SKM-1 treated with dmso at 0.1 percent for 144 hours (cell line): ENCODE measurements around the gene ACACB.
A peak's percentile ranks its signal among the peaks of the same experiment; 100 is the strongest.

Experiments used
- DNase-seq: peaks from one replicate; lab custom pipeline; 2025; ENCODE audit not compliant: unreplicated experiment; lab: John Stamatoyannopoulos, UW

The ACACB gene

DNA sequence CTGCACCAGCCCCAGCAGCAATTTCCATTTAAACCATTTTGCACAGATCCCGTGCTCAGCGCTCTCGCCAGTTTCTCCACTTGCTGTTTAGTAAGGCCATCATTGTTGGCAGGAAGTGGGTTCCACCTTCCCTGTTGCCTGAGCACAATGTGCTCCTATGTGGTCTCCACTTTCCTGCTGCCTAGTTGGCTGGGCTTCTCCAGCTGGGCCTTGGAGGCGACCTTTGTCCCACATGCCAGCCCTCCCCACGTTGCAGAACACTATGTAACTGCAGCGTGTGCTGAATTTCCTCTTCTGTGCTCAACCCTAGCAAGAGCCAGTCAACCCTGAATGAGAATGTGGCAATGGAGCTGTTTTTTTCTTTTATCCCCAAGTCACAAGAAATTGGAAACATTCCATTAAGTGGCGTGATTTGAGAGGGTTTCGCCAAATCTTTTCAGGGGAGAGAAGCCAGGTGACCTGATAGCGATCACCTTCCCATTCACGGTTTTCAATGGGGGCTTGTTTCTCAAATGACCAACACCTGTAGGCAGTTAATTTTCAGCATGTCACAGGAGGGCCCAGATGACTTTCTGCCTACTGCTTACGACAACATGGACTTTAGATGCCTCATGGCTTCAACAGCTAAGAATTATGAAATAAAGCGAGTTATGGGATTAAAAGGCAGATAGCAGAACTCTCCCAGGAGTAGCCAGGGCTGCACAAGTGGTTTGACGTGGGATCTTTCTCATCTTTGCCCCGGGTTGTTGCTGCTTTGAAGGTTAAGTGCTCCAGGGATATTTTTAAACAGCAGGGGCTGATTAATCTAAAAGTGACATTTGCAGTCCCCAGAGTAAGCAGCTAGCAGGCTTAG is at the start of gene ACACB:
Gene ACACB (plus strand): TSS at position 830 of the 853 bp plus-strand sequence. CDS start 22,819 bp downstream, outside the sequence.
- DNase-seq, result no peak

- DNase-seq, result no peak
Measured at GRCh38 chr12:109069307-109070271, 46.8 kb upstream of the ACACB start.

DNA sequence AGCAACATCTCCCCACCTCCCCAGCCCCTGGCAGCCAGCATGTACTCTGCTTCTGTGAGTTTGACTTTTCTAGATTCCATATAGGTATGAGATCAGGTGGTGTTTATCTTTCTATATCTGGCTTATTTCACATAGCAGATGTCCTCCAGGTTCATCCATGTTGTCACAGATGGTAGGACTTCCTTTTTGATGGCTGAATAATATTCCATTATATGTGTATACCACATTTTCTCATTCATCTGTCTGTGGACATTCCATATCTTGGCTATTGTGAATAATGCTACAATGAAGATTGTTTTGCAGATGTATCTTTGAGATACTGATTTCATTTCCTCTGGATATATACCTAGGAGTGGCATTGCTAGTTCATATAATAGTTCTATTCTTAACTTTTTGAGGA is 41.5 kb upstream of the ACACB start:
- DNase-seq, result no peak

DNA sequence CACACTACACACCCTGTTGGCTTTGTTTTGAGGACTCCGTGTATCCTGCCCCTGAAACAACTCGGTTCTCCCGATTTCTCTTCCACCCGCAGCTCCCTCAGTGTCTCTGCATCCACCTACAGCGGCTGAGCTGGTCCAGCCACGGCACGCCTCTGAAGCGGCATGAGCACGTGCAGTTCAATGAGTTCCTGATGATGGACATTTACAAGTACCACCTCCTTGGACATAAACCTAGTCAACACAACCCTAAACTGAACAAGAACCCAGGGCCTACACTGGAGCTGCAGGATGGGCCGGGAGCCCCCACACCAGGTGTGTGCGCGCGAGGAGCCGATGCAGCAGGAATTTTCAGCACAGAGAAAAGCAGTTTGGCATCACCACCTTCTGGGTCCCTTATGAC is 33.6 kb upstream of the ACACB start:
- DNase-seq, result no peak

GRCh38 chr12:109084425-109084824 is 32.0 kb upstream of the ACACB start:
- no peak for DNase-seq

- DNase-seq, result no peak
Measured at GRCh38 chr12:109085590-109085989, 30.8 kb upstream of the ACACB start.

DNA sequence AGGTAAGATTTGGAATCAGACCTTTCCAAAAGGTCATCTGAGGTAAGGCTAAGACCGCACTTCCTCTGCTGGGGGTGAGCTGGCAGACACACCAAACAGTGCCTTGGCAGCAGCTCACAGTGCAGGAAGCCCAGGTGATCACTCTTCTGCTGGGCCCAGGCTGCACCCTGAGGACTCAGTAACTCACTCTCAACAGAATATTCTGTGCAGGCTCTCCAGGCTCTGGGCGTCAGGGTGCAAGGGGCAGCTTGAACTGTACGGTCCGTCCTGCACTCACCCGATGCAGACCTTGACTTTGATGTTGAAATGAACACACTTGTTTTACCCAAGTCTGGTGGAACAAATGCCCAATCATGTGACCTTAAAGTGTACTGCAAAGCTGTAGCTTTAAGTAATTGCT is 29.1 kb upstream of the ACACB start:
- no peak for DNase-seq

- no peak for DNase-seq
Measured at GRCh38 chr12:109088818-109089217, 27.6 kb upstream of the ACACB start.

DNA sequence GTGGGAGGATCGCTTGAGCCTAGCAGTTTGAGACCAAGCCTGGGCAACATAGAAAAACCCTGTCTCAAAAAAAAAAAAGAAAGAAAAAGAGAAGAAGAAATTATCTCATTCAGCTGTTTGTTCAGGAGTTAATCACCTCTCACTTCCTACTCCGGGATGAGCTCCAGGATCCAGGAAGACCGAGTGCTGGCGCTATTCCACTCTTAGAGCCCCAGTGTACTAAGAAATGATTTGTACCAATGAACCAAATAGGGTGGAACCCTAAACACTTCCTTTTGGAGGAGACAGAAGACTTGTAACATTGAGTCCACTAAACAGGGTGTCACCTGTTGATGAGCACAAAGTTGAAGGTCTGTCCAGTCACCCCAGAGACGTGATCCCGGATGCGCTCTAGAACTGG is 26.7 kb upstream of the ACACB start:
- no peak for DNase-seq

GRCh38 chr12:109092497-109093021 is 23.8 kb upstream of the ACACB start:
- DNase-seq, result no peak

- peak; percentile 56 for DNase-seq
Measured at GRCh38 chr12:109093022-109093918, 23.1 kb upstream of the ACACB start, which contains the start of gene ALKBH2. Gene ALKBH2, minus strand, starts transcription at chr12:109093472. Its CDS starts 686 bp downstream, at chr12:109092786.

GRCh38 chr12:109097140-109097434 is 19.3 kb upstream of the ACACB start:
- DNase-seq, result no peak

DNA sequence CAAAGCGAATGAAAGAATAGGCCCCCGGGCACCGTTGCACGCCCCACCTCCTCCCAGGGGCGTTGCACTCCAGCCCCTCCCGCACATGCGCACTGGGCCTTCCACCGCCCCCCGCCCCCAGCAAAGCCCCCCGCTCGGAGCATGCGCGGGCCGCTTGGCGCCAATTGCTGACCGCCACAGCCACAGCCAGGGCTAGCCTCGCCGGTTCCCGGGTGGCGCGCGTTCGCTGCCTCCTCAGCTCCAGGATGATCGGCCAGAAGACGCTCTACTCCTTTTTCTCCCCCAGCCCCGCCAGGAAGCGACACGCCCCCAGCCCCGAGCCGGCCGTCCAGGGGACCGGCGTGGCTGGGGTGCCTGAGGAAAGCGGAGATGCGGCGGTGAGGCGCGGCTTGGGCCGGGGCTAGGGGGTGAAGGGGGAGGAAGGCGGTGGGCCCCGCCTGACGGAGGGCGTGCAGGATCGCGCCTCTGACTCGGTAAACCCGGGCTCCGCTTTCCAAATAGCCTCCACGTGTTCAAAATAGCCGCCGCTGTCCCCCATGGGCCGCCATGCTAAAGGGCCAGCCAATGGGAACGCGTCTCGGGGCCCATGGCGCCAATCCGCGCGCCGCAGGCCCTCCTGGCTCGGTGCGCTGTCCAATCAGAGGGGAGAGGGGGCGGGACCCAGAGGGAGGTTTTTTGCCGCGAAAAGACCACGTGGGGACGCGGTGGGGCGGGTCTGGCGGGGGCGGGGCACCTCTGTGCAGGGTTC is 18.8 kb upstream of the ACACB start, which contains the start of gene UNG:
Gene UNG (plus strand): TSS at position 163 of the 748 bp plus-strand sequence. CDS start 83 bp downstream, at position 246.
- DNase-seq, result peak; percentile 61

- DNase-seq, result no peak
Measured at GRCh38 chr12:109098183-109098604, 18.2 kb upstream of the ACACB start.

- no peak for DNase-seq
Measured at GRCh38 chr12:109098651-109099050, 17.7 kb upstream of the ACACB start.

DNA sequence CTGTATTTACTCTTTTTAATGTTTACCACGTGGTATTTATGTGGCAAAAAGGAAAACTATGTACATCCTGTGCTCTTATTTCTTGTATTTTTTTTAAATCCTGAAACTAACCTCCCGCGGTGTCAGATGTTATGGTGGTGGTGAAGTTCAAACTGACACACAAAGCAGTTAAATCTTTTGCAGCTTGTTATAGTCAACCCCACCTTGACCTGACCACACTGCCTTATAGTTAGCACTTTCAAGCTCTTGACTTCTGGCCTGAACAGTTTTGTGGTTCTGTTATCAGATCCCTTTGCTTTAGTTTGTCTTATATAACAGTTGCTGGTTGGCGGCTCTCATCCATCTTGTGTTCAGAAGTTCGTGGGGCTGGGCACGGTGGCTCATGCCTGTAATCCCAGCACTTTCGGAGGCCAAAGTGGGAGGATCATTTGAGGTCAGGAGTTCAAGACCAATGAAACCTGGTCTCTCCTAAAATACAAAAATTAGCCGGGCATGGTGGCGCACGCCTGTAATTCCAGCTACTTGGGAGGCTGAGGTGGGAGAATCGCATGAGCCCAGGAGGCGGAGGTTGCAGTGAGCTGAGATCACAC is 16.9 kb upstream of the ACACB start:
- DNase-seq, result no peak

- DNase-seq, result no peak
Measured at GRCh38 chr12:109100741-109101140, 15.6 kb upstream of the ACACB start.

DNA sequence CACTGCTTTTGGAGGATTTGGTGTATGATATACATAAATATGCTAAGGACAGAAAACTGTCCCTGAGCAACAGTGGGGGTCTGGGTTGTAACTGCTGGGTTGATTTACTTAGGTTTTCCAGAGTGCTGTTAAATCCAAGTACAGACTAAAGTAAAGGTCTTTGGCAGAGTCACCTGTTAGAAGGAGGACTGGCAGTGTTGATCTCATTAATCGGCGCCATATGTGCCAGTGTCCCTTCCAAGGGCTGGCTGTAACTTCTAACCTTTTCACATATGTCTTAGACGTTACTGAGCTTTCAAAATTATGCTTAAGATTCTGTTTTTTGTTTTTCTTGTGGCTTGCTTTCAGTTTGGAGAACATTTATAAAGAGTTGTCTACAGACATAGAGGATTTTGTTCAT is 13.9 kb upstream of the ACACB start:
- DNase-seq, result no peak

GRCh38 chr12:109105176-109105575 is 11.2 kb upstream of the ACACB start:
- no peak for DNase-seq
